NB4 (cell line): Measurements from ENCODE around the gene AIFM2.

ENCODE experiments used
- DNase-seq: peaks from one replicate; pipeline ENCODE4 v3.0.0; 2010; ENCODE audit warnings: low read depth
- H3K4me3 ChIP-seq: one replicate; pipeline ENCODE4 v1.5.1; 2011; ENCODE audit warnings: mild to moderate bottlenecking, low read depth, low read length, moderate library complexity
- MYC ChIP-seq: IDR thresholded peaks from 2 replicates; pipeline ENCODE4 v1.6.1; 2011; ENCODE audit warnings: low read depth, low read length
- POLR2A ChIP-seq: IDR thresholded peaks from 2 replicates; pipeline ENCODE4 v1.6.1; 2011; ENCODE audit warnings: mild to moderate bottlenecking; ENCODE audit not compliant: insufficient read length; ENCODE audit errors: extremely low read depth
- TF ChIP-seq, protein P1 (sequence below): IDR thresholded peaks from 2 replicates; pipeline ENCODE4 v1.6.1; 2011; ENCODE audit warnings: low read depth, low read length
- TF ChIP-seq, protein P2 (sequence below): IDR thresholded peaks from one replicate; pipeline ENCODE4 v1.5.1; 2012; ENCODE audit warnings: low read depth, low read length

Gene AIFM2

DNA sequence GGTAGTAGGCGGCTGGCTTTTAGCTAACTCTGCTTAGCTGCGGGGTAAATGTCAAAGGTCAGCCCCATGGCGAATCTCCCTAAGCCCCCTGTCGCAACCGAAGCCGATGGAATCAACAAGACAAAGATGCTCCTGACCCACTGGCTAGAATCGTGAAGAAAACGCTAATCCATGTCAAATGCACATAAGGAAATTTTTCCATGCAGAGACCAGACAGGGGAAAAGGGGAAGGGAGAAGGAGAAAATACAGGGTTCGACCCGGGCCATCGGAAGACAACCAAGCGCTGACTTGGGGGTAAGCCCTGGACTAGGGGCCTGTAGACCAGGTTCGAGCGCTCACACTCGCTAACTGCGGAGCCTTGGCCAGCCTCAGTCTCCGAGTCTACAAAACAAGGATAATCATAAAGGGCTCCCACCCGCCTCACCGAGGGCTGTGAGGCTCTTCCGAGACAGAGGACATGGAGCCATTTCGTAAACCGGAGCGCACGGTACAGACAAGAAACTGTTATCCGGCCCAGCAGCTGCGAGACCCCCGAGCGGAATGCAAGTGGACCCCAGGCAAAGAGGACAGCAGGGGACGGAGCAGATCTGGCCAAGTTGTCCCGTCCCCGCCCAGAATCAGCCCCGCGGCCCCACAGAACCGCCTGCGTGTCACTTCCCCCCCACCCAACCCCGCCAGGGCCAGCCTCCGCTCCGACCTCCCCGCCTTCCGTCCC is 37.2 kb upstream of the AIFM2 start:
- TF ChIP-seq, protein P1, sequence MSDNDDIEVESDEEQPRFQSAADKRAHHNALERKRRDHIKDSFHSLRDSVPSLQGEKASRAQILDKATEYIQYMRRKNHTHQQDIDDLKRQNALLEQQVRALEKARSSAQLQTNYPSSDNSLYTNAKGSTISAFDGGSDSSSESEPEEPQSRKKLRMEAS: no peak
- TF ChIP-seq POLR2A (no peak), MYC (no peak)
- TF ChIP-seq, protein P2, sequence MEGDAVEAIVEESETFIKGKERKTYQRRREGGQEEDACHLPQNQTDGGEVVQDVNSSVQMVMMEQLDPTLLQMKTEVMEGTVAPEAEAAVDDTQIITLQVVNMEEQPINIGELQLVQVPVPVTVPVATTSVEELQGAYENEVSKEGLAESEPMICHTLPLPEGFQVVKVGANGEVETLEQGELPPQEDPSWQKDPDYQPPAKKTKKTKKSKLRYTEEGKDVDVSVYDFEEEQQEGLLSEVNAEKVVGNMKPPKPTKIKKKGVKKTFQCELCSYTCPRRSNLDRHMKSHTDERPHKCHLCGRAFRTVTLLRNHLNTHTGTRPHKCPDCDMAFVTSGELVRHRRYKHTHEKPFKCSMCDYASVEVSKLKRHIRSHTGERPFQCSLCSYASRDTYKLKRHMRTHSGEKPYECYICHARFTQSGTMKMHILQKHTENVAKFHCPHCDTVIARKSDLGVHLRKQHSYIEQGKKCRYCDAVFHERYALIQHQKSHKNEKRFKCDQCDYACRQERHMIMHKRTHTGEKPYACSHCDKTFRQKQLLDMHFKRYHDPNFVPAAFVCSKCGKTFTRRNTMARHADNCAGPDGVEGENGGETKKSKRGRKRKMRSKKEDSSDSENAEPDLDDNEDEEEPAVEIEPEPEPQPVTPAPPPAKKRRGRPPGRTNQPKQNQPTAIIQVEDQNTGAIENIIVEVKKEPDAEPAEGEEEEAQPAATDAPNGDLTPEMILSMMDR: no peak
- peak overlapping the region; percentile 94 for H3K4me3 ChIP-seq
- peak; percentile 48 for DNase-seq

DNA sequence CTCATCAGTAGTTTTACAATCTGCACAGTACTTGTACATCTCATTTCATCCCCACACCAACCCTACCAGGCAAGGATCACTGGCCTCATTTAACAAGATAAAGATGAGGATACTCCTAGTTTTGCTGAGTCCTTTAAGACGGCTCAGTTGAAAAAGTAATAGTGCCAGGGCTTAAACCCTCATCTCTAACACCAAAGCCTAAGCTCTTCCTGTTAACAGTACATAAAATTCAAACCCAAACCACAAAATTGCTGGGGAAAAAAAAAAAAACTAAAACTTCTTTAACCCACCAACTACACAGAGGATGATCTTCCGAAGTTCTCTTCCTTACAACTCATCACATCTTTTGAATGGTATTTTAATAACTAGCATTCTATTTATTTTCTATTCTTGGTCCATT is 36.4 kb upstream of the AIFM2 start:
- TF ChIP-seq MYC: no peak
- no peak for TF ChIP-seq POLR2A
- TF ChIP-seq, protein P2: no peak
- TF ChIP-seq, protein P1: no peak
- DNase-seq: no peak
- peak overlapping the region; percentile 94 for H3K4me3 ChIP-seq

DNA sequence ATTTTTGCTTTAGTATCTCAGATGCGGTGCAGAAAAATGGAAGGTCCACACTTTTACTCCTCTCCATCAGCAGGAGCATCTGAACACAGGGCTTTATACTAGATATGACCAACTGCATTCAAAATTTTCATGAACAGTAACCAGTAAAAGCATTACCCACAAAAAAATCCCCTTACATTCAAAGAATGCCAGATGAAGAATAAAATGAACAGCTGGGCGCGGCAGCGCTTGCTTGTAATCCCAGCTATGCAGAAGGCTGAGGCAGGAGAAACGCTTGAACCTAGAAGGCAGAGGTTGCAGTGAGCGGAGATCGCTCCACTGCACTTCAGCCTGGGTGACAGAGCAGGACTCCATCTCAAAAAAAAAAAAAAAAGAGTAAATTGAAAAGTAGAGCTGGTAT is 34.6 kb upstream of the AIFM2 start:
- no peak for DNase-seq
- no peak overlapping the region for H3K4me3 ChIP-seq
- TF ChIP-seq, protein P2: no peak
- TF ChIP-seq MYC: no peak
- no peak for TF ChIP-seq POLR2A
- TF ChIP-seq, protein P1: no peak

DNA sequence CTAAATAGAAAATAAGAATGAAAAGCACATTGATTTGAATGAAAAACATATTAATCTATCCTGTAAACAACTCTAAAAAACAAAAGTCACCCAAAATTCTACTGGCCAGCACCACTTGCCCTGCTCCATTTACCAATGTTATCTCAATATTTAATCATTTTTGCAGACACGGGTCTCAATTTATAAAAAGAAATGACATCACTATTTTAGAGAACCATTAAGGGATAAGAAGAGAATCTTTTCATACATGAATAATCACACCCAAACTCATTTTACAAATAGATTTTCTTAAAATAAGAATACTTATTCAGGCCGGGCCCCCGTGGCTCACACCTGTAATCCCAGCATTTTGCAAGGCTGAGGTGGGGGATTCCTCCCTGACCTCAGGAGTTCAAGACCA is 33.8 kb upstream of the AIFM2 start:
- no peak overlapping the region for H3K4me3 ChIP-seq
- DNase-seq: no peak
- TF ChIP-seq MYC (no peak), POLR2A (no peak)
- TF ChIP-seq, protein P2: no peak
- TF ChIP-seq, protein P1: no peak

DNA sequence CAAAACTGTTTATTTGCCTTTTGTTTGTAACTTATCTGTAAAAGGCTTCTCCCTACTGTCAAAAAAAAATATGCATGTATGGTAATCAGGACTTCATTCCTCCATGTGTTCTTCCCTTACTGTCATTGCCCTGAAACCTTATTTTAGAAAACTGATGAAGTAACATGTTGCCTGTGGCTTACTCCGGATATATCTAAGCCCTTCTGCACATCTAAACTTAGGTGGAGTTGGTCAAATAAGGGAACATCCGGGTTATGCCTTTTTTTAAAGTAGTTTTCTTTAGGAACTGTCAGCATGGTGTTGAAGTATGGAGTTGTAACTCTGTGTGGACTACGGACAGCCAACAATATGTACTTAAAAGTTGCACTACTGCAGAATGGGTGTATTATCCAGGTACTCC is 31.5 kb upstream of the AIFM2 start:
- no peak overlapping the region for H3K4me3 ChIP-seq
- peak; percentile 15; the same call in 1 of the 2 replicates for TF ChIP-seq MYC
- TF ChIP-seq, protein P1: peak; percentile 32
- TF ChIP-seq POLR2A: no peak
- peak; percentile 73 for DNase-seq

DNA sequence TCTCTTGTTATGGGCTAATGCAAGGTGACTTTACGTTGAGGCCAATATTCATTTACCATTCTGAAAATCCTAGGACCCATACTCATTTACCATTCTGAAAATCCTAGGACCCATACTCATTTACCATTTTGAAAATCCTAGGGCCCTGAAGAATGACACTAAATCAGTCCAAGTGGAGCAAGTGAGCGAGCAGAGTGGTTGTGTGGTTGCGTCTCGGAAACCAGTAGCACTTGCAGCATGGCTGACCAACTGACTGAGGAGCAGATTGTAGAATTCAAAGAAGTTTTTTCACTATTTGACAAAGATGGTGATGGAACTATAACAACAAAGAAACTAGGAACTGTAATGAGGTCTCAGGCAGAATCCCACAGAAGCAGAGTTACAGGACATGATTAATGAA is 30.8 kb upstream of the AIFM2 start:
- H3K4me3 ChIP-seq: no peak overlapping the region
- DNase-seq: no peak
- TF ChIP-seq POLR2A (no peak), MYC (no peak)
- TF ChIP-seq, protein P1: no peak
- TF ChIP-seq, protein P2: no peak
